ENCODE results near the gene TRAT1.

DNA sequence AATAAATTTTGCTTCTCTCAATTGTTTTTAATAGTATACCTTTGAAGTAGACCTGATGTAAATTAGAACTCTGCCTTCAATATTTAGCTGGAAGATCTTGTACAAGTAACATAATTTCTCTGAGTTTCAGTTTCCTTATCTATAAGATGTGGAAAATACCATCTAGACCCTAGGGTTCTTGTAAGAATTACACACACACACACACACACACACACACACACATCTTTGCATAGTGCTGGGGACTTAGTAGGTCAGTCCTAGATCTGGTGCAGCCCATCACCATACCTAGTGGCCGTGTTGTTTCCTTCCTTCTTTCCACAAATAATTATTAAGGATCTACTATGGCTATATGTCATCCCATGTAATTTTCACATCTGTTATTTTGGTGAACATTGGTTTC is 11.0 kb downstream of the TRAT1 start:
- TF ChIP-seq, protein P1, sequence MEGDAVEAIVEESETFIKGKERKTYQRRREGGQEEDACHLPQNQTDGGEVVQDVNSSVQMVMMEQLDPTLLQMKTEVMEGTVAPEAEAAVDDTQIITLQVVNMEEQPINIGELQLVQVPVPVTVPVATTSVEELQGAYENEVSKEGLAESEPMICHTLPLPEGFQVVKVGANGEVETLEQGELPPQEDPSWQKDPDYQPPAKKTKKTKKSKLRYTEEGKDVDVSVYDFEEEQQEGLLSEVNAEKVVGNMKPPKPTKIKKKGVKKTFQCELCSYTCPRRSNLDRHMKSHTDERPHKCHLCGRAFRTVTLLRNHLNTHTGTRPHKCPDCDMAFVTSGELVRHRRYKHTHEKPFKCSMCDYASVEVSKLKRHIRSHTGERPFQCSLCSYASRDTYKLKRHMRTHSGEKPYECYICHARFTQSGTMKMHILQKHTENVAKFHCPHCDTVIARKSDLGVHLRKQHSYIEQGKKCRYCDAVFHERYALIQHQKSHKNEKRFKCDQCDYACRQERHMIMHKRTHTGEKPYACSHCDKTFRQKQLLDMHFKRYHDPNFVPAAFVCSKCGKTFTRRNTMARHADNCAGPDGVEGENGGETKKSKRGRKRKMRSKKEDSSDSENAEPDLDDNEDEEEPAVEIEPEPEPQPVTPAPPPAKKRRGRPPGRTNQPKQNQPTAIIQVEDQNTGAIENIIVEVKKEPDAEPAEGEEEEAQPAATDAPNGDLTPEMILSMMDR (IDR thresholded peaks at IDR 0.05): no peak
- no peak for TF ChIP-seq POLR2A (IDR thresholded peaks at IDR 0.05)
